H9 (cell line): ENCODE measurements around the gene AKR1A1. TPM values are rescaled to one million over a fixed set of nuclear protein-coding genes. Genes with fewer than 3 reads are reported as not detected.

Experiments used
- DNase-seq: peaks from one replicate; pipeline ENCODE4 v3.0.0-alpha.2; 2017
- H2AFZ ChIP-seq: one replicate; pipeline ENCODE4 v1.6.1; 2013; ENCODE audit warnings: mild to moderate bottlenecking, low read length, control low read depth, moderate library complexity
- H2AK5ac ChIP-seq: 2 replicates; pipeline ENCODE4 v1.6.1; 2013; ENCODE audit warnings: low read length, control low read depth, mixed read lengths; ENCODE audit not compliant: insufficient read length
- H2BK120ac ChIP-seq: one replicate; pipeline ENCODE4 v1.6.1; 2013; ENCODE audit warnings: low read depth, mild to moderate bottlenecking, low read length, control low read depth, inconsistent platforms; ENCODE audit not compliant: poor library complexity, severe bottlenecking
- H2BK12ac ChIP-seq: 2 replicates; pipeline ENCODE4 v1.6.1; 2013; ENCODE audit warnings: low read length, control low read depth, mixed read lengths, low read depth; ENCODE audit not compliant: insufficient read length
- H2BK15ac ChIP-seq: 2 replicates; pipeline ENCODE4 v1.6.1; 2013; ENCODE audit warnings: low read depth, low read length, control low read depth
- H2BK20ac ChIP-seq: one replicate; pipeline ENCODE4 v1.6.1; 2013; ENCODE audit warnings: low read depth, mild to moderate bottlenecking, low read length, control low read depth, inconsistent platforms; ENCODE audit not compliant: poor library complexity, severe bottlenecking
- H2BK5ac ChIP-seq: 2 replicates; pipeline ENCODE4 v1.6.1; 2013; ENCODE audit warnings: low read length, control low read depth, mixed read lengths; ENCODE audit not compliant: insufficient read length
- H3K14ac ChIP-seq: 2 replicates; pipeline ENCODE4 v1.6.1; 2013; ENCODE audit warnings: low read length, control low read depth; ENCODE audit not compliant: insufficient read depth
- H3K18ac ChIP-seq: 2 replicates; pipeline ENCODE4 v1.6.1; 2013; ENCODE audit warnings: low read depth, mild to moderate bottlenecking, mixed read lengths, low read length, control low read depth; ENCODE audit not compliant: insufficient read length
- H3K23ac ChIP-seq: 2 replicates; pipeline ENCODE4 v1.6.1; 2013; ENCODE audit warnings: low read length, control low read depth, mixed read lengths, low read depth; ENCODE audit not compliant: insufficient read length
- H3K23me2 ChIP-seq: 2 replicates; pipeline ENCODE4 v1.6.1; 2013; ENCODE audit warnings: low read depth, mild to moderate bottlenecking, mixed read lengths, low read length, control low read depth; ENCODE audit not compliant: insufficient read length, poor library complexity, severe bottlenecking
- H3K27ac ChIP-seq: 2 replicates; pipeline ENCODE4 v1.5.1; 2013; ENCODE audit warnings: low read length, control low read depth, mixed read lengths, low read depth; ENCODE audit not compliant: insufficient read length
- H3K27me3 ChIP-seq: 2 replicates; pipeline ENCODE4 v1.6.1; 2013; ENCODE audit warnings: low read length, control low read depth, inconsistent platforms; ENCODE audit not compliant: insufficient read depth
- H3K4ac ChIP-seq: 2 replicates; pipeline ENCODE4 v1.6.1; 2013; ENCODE audit warnings: low read depth, mild to moderate bottlenecking, control low read depth, inconsistent platforms, low read length, moderate library complexity
- H3K4me1 ChIP-seq: 2 replicates; pipeline ENCODE4 v1.6.1; 2013; ENCODE audit warnings: low read length, control low read depth, inconsistent platforms; ENCODE audit not compliant: insufficient read depth
- H3K4me2 ChIP-seq: 2 replicates; pipeline ENCODE4 v1.6.1; 2013; ENCODE audit warnings: low read length, control low read depth, mixed read lengths; ENCODE audit not compliant: insufficient read length, insufficient read depth
- H3K56ac ChIP-seq: 2 replicates; pipeline ENCODE4 v1.6.1; 2013; ENCODE audit warnings: low read depth, mild to moderate bottlenecking, mixed read lengths, low read length, control low read depth; ENCODE audit not compliant: insufficient read length
- H3K79me1 ChIP-seq: 2 replicates; pipeline ENCODE4 v1.6.1; 2013; ENCODE audit warnings: low read depth, mild to moderate bottlenecking, moderate library complexity, low read length, control low read depth, inconsistent platforms; ENCODE audit not compliant: insufficient read depth, poor library complexity, severe bottlenecking
- H3K79me2 ChIP-seq: 2 replicates; pipeline ENCODE4 v1.6.1; 2013; ENCODE audit warnings: low read length, control low read depth, inconsistent platforms; ENCODE audit not compliant: insufficient read depth
- H3K9ac ChIP-seq: 2 replicates; pipeline ENCODE4 v1.6.1; 2013; ENCODE audit warnings: low read length, control low read depth, mixed read lengths; ENCODE audit not compliant: insufficient read length; ENCODE audit errors: extremely low read depth
- H3K9me3 ChIP-seq: one replicate; pipeline ENCODE4 v1.6.1; 2013; ENCODE audit warnings: low read depth, low read length, inconsistent platforms; ENCODE audit not compliant: control insufficient read depth
- H3T11ph ChIP-seq: one replicate; pipeline ENCODE4 v1.6.1; 2013; ENCODE audit warnings: mild to moderate bottlenecking, low read length, control low read depth, inconsistent platforms
- H4K20me1 ChIP-seq: one replicate; pipeline ENCODE4 v1.6.1; 2013; ENCODE audit not compliant: control insufficient read depth, insufficient read length, insufficient read depth
- H4K5ac ChIP-seq: 2 replicates; pipeline ENCODE4 v1.6.1; 2013; ENCODE audit warnings: low read depth, mild to moderate bottlenecking, mixed read lengths, low read length, control low read depth; ENCODE audit not compliant: insufficient read length
- H4K8ac ChIP-seq: replicated peaks from 2 replicates; pipeline ENCODE4 v1.6.1; 2013; ENCODE audit warnings: low read length, control low read depth, mixed read lengths, low read depth; ENCODE audit not compliant: insufficient read length
- H4K91ac ChIP-seq: 2 replicates; pipeline ENCODE4 v1.6.1; 2013; ENCODE audit warnings: low read depth, mild to moderate bottlenecking, moderate library complexity, mixed read lengths, low read length, control low read depth; ENCODE audit not compliant: insufficient read length
- H3K27ac Mint-ChIP-seq, 3 experiments: 2 replicates in 2 of 3; 3 replicates in 1 of 3; pipeline ENCODE4 v1.8.0; 2020 to 2021; ENCODE audit warnings: mixed read lengths in 3 of 3, mild to moderate bottlenecking in 1 of 3, moderate library complexity in 1 of 3
- H3K27me3 Mint-ChIP-seq: 2 replicates; pipeline ENCODE4 v1.8.0; 2021; ENCODE audit warnings: low read depth, mild to moderate bottlenecking, moderate library complexity, mixed read lengths
- H3K36me3 Mint-ChIP-seq, 3 experiments: 2 replicates in 2 of 3; 3 replicates in 1 of 3; pipeline ENCODE4 v1.8.0; 2020 to 2021; ENCODE audit warnings: low read depth in 3 of 3, mixed read lengths in 3 of 3; ENCODE audit not compliant: insufficient read depth in 1 of 3
- H3K4me1 Mint-ChIP-seq, 2 experiments: 2 replicates each; pipeline ENCODE4 v1.8.0; 2020; ENCODE audit warnings: mixed read lengths in 2 of 2
- H3K4me3 Mint-ChIP-seq, 2 experiments: 2 replicates in 1 of 2; 3 replicates in 1 of 2; pipeline ENCODE4 v1.8.0; 2020 to 2021; ENCODE audit warnings: mild to moderate bottlenecking in 2 of 2, mixed read lengths in 2 of 2, moderate library complexity in 1 of 2
- H3K9me3 Mint-ChIP-seq, 2 experiments: 2 replicates in 1 of 2; 3 replicates in 1 of 2; pipeline ENCODE4 v1.8.0; 2020; ENCODE audit warnings: mild to moderate bottlenecking in 2 of 2, mixed read lengths in 2 of 2, moderate library complexity in 1 of 2
- CTCF ChIP-seq: fragments of 200-600 bp; sonication (generic); conservative IDR thresholded peaks from 3 replicates; pipeline ENCODE4 v1.8.0; 2021; ENCODE audit warnings: antibody characterized with exemption, mild to moderate bottlenecking
- WGBS: extraction: QIAGEN DNeasy Blood & Tissue Kit; methylation state at CpG from one replicate; pipeline ENCODE4 v1.1.7; 2013; ENCODE audit warnings: missing lambda C conversion rate, low lambda C conversion rate, mixed read lengths; ENCODE audit not compliant: insufficient read length; ENCODE audit errors: extremely low coverage; 5-methylcytosine and 5-hydroxymethylcytosine counted together
- total RNA-seq: library from RNA; stranded (reverse); gene quantifications from 2 replicates; pipeline ENCODE4 v1.2.1, GENCODE V29; 2021

The AKR1A1 gene
- total RNA-seq, 1 experiment from 2014 or later = 286 TPM

DNA sequence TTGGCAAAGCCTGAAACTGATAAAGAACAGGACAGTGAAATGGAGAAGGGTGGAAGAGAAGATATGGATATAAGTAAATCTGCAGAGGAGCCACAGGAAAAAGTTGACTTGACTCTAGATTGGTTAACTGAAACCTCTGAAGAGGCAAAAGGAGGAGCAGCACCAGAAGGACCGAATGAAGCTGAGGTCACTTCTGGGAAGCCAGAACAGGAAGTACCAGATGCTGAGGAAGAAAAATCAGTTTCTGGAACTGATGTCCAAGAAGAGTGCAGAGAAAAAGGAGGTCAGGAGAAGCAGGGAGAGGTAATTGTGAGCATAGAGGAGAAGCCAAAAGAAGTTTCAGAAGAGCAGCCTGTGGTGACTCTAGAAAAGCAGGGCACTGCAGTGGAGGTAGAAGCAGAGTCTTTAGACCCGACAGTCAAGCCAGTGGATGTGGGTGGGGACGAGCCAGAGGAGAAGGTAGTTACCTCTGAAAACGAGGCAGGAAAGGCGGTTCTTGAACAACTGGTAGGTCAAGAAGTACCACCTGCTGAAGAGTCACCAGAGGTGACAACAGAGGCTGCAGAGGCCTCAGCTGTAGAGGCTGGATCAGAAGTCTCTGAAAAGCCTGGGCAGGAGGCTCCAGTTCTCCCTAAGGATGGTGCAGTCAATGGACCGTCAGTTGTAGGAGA is 56.9 kb downstream of the AKR1A1 start:
- no CpG with 5 or more reads among the region's 6 CpGs for WGBS
- Histone ChIP-seq H4K20me1 (no peaks in the 10 kb centered on the region), H3K27me3 (no peaks in the 10 kb centered on the region), H3K9me3 (no peaks in the 10 kb centered on the region), H3K4ac (no peak overlapping the region), H2BK5ac (no peak overlapping the region), H4K8ac (no peak overlapping the region), H3K4me1 (no peaks in the 10 kb centered on the region), H2BK12ac (no peak overlapping the region), H3T11ph (no peak overlapping the region), H3K79me2 (peaks cover 3% of the 10 kb centered on the region; the same call in 1 of the 2 replicates), H2BK15ac (no peak overlapping the region), H3K14ac (no peak overlapping the region), H2BK20ac (no peak overlapping the region), H3K23me2 (no peaks in the 10 kb centered on the region), H3K27ac (no peak overlapping the region), H3K79me1 (peaks cover 8% of the 10 kb centered on the region), H2AFZ (no peak overlapping the region), H3K23ac (no peak overlapping the region), H3K9ac (no peak overlapping the region), H2BK120ac (no peak overlapping the region), H2AK5ac (no peak overlapping the region), H3K56ac (no peak overlapping the region), H3K4me2 (no peak overlapping the region), H4K91ac (no peak overlapping the region), H3K18ac (no peak overlapping the region), H4K5ac (no peak overlapping the region)
- H3K9me3 Mint-ChIP-seq = no peaks in the 10 kb centered on the region
- H3K36me3 Mint-ChIP-seq = peaks cover 54 to 90% (median 85%) of the 10 kb centered on the region in 3 experiments
- no peaks in the 10 kb centered on the region for H3K27me3 Mint-ChIP-seq
- no peak overlapping the region; a peak in 1 of 5 replicates for H3K4me3 Mint-ChIP-seq
- H3K27ac Mint-ChIP-seq = peak overlapping the region in 1 of 3 experiments; percentile 18; a peak in 3 of 7 replicates
- no peak for TF ChIP-seq CTCF
- DNase-seq = no peak
- H3K4me1 Mint-ChIP-seq = no peaks in the 10 kb centered on the region; a peak in 1 of 4 replicates
